Measurements from ENCODE around the gene GINS3.

Gene GINS3

DNA sequence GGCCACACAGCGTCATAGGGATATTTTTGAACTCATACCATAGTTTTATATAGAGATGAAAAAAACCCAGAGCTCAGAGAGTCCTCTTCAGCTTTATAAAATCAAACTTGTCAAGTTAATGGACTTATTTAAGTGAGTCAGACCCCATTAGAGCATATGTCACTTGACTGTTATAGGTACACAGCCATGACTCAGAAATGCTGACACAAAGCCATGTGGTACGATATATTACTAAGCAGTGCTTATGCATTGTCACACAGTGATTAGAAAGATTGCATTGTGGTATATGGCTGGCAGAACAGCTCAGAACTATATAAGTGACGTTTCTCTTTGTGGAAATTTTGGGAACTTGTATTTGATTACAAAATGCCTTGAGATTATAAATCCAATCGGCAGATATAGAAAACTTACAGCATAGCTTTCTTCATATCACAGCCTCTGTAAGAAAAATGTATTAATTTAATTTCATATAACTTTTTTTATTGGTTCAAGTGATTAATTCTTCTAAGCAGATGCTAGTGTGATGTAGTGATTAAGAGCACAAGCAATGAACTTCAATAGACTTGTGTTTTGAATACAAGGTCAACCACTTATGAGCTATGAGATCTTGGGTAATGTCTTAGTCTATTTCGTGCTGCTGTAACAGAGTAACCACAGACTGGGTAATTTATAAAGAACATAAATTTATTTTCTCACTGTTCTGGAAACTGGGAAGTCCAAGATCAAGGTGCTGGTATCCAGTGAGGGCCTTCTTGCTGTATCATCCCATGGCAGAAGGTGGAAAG, 25.8 kb upstream of the GINS3 start:
- Mint-ChIP-seq H3K4me3 (no peak overlapping the region), H3K9me3 (peaks cover 1% of the 10 kb centered on the region), H3K27ac (no peak overlapping the region), H3K36me3 (ENCODE audit: low read depth) (no peaks in the 10 kb centered on the region), H3K4me1 (no peaks in the 10 kb centered on the region), H3K27me3 (ENCODE audit: low read depth, poor library complexity) (peaks cover 20% of the 10 kb centered on the region)
- TF ChIP-seq, protein P1, sequence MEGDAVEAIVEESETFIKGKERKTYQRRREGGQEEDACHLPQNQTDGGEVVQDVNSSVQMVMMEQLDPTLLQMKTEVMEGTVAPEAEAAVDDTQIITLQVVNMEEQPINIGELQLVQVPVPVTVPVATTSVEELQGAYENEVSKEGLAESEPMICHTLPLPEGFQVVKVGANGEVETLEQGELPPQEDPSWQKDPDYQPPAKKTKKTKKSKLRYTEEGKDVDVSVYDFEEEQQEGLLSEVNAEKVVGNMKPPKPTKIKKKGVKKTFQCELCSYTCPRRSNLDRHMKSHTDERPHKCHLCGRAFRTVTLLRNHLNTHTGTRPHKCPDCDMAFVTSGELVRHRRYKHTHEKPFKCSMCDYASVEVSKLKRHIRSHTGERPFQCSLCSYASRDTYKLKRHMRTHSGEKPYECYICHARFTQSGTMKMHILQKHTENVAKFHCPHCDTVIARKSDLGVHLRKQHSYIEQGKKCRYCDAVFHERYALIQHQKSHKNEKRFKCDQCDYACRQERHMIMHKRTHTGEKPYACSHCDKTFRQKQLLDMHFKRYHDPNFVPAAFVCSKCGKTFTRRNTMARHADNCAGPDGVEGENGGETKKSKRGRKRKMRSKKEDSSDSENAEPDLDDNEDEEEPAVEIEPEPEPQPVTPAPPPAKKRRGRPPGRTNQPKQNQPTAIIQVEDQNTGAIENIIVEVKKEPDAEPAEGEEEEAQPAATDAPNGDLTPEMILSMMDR (IDR thresholded peaks at IDR 0.05) = no peak
- DNase-seq = no peak

DNA sequence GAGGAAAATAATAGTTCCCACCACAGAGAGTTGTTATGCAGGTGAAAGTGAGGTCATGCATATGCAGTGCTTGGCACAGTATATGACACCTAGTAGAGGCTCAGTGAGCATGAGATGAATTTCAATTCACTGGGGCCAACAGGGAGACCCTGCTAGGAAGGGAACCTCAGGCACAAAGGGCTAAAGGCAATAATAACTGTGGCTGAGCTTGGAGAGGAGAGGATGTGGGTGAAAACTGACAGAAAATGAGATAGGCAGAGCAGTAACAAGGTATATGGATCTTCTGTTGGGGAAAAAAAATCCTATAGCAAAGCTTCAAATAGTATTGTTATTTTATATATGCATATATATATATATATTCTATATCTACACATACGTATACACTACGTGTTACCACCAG, 25.0 kb upstream of the GINS3 start:
- Mint-ChIP-seq H3K9me3 (peaks cover 5% of the 10 kb centered on the region), H3K4me3 (no peak overlapping the region), H3K27me3 (ENCODE audit: low read depth, poor library complexity) (peaks cover 20% of the 10 kb centered on the region), H3K27ac (no peak overlapping the region), H3K36me3 (ENCODE audit: low read depth) (no peaks in the 10 kb centered on the region), H3K4me1 (no peaks in the 10 kb centered on the region)
- TF ChIP-seq, protein P1 (IDR thresholded peaks at IDR 0.05) = no peak
- no peak for DNase-seq

DNA sequence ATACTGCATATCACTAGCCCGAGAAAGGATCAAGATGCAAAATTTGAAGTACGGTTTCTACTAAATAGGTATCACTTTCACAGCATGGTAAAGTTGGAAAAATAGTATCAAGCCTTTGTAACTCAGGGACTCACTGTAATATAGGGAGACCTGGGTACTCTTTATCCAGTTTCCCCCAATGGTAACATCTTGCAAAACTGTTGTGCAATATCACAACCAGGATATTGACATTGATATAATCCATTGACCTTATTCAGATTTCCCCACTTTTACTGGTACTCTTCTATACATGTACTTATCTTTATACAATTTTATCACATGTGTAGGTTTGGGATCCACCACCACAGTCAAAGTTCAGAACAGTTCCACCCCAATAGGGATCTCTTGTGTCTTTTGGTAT, 20.4 kb upstream of the GINS3 start:
- H3K9me3 Mint-ChIP-seq = peaks cover 5% of the 10 kb centered on the region
- H3K4me3 Mint-ChIP-seq = no peak overlapping the region
- peaks cover 10% of the 10 kb centered on the region for H3K27me3 Mint-ChIP-seq (ENCODE audit: low read depth, poor library complexity)
- no peaks in the 10 kb centered on the region for H3K36me3 Mint-ChIP-seq (ENCODE audit: low read depth)
- TF ChIP-seq, protein P1 (IDR thresholded peaks at IDR 0.05) = no peak
- DNase-seq = no peak
- no peaks in the 10 kb centered on the region for H3K4me1 Mint-ChIP-seq
- no peak overlapping the region for H3K27ac Mint-ChIP-seq

DNA sequence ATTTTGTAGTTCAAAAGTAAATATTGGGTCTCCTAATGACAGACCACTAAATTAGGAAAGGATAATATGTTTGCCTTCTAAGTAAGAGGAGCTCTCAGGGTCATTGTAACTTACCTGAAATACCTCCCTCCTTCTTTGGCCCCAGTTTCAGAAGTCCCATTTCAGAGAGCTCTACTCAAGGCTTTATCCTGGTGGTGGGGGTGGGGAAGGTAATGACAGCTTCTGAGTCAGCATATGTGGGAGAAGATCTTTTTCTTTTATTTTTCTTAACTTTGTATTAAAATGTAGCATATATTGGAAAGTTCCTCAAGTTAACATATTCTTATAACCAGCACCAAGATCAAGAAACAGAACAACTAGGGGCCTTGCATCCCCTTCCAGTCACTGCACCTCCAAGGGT, 16.9 kb upstream of the GINS3 start:
- Mint-ChIP-seq H3K4me3 (no peak overlapping the region), H3K9me3 (peaks cover 5% of the 10 kb centered on the region), H3K4me1 (no peaks in the 10 kb centered on the region), H3K27me3 (ENCODE audit: low read depth, poor library complexity) (peaks cover 20% of the 10 kb centered on the region), H3K36me3 (ENCODE audit: low read depth) (no peaks in the 10 kb centered on the region), H3K27ac (no peak overlapping the region)
- TF ChIP-seq, protein P1 (IDR thresholded peaks at IDR 0.05) = no peak
- DNase-seq = no peak

DNA sequence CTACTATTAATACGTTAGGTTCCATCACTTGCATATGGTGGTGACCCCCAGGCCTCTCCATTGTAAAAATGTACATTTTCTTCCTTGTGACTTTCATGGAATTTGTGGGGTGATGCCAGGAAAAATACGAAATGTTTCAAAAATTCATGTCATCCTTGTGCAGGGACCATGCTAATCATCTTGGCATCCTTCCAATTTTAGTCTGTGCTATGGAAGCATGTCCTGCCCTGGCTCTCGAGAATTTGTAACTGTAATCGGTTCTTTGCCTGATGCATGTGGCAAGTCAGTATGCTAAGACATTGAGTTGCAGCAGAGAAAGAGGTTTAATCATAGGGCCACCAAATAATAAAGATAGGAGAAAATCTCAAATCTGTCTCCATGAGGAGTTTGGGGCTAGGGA, 14.3 kb upstream of the GINS3 start:
- DNase-seq = no peak
- Mint-ChIP-seq H3K27me3 (ENCODE audit: low read depth, poor library complexity) (peaks cover 35% of the 10 kb centered on the region), H3K27ac (no peak overlapping the region), H3K4me1 (no peaks in the 10 kb centered on the region), H3K4me3 (no peak overlapping the region), H3K36me3 (ENCODE audit: low read depth) (no peaks in the 10 kb centered on the region), H3K9me3 (no peaks in the 10 kb centered on the region)
- TF ChIP-seq, protein P1 (IDR thresholded peaks at IDR 0.05) = no peak

DNA sequence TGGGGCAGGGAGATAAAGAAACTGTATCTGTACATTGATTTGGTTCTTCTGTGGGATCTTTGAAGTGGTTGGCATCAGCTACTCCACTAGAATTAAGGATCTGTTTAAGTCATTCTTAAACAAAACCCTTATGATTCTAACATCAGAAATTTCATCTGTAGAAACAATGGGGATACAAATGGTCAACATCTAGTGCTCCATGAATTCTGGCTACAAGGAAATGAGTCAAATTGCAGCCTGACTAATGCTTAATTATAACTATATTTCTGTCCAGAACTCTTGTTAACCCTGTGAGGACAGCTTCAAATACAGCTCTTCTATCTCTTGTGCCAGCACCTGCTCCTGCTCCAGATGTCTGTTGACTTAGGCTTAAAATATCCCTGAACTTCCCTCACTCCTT, 13.9 kb upstream of the GINS3 start:
- Mint-ChIP-seq H3K27ac (no peak overlapping the region), H3K27me3 (ENCODE audit: low read depth, poor library complexity) (peaks cover 38% of the 10 kb centered on the region), H3K9me3 (no peaks in the 10 kb centered on the region), H3K4me1 (no peaks in the 10 kb centered on the region), H3K4me3 (no peak overlapping the region), H3K36me3 (ENCODE audit: low read depth) (no peaks in the 10 kb centered on the region)
- TF ChIP-seq, protein P1 (IDR thresholded peaks at IDR 0.05) = no peak
- DNase-seq = no peak
